Naive thymus-derived CD4-positive, alpha-beta T cell (primary cell): ENCODE results near the gene JAKMIP1. TPM values are rescaled to one million over a fixed set of nuclear protein-coding genes. Genes with fewer than 3 reads are reported as not detected.
A peak's percentile ranks its signal among the peaks of the same experiment; 100 is the strongest.

ENCODE experiments used
- ATAC-seq: fragments of 150-1000 bp; cut with Tn5 transposase; 2 replicates; pipeline ENCODE4 v1.10.0; 2021; ENCODE audit warnings: mild to moderate bottlenecking, moderate library complexity
- CTCF ChIA-PET: fragments of 350-600 bp; sonication (Branson Sonifier 250); formaldehyde crosslinking; loops from one replicate; lab custom pipeline; 2021; ENCODE audit warnings: antibody characterized with exemption; lab: Charles Lee
- POLR2A ChIA-PET: fragments of 350-600 bp; sonication (Branson Sonifier 250); formaldehyde crosslinking; loops from one replicate; lab custom pipeline; 2021; ENCODE audit warnings: antibody characterized with exemption, inconsistent platforms; lab: Charles Lee
- DNase-seq, 9 donors: peaks; one replicate each; pipeline versions ENCODE4 v3.0.0 to v3.0.0-alpha.2; 2020 to 2022; ENCODE audit warnings: mixed read lengths in 1 of 9
- H3K27ac ChIP-seq: one replicate; pipeline ENCODE4 v1.7.0; 2013; ENCODE audit warnings: mild to moderate bottlenecking, low read depth, low read length, moderate library complexity
- H3K27me3 ChIP-seq, 2 donors: one replicate each; pipeline ENCODE4 v1.7.0; 2013; ENCODE audit warnings: low read length in 2 of 2, mild to moderate bottlenecking in 2 of 2, moderate library complexity in 2 of 2; ENCODE audit not compliant: control insufficient read depth in 2 of 2, insufficient read depth in 2 of 2
- H3K36me3 ChIP-seq, 3 experiments: 1 replicate in 2 of 3; 2 replicates in 1 of 3; pipeline ENCODE4 v1.7.0; 2013; ENCODE audit warnings: low read length in 3 of 3, mild to moderate bottlenecking in 3 of 3, moderate library complexity in 1 of 3; ENCODE audit not compliant: insufficient read depth in 3 of 3, control insufficient read depth in 2 of 3
- H3K4me1 ChIP-seq, 2 donors: one replicate each; pipeline ENCODE4 v1.7.0; 2013; ENCODE audit warnings: low read length in 2 of 2, mild to moderate bottlenecking in 2 of 2, moderate library complexity in 1 of 2; ENCODE audit not compliant: control insufficient read depth in 2 of 2, insufficient read depth in 2 of 2
- H3K4me3 ChIP-seq: 2 replicates; pipeline ENCODE4 v1.7.0; 2013; ENCODE audit warnings: mild to moderate bottlenecking, low read length
- H3K9me3 ChIP-seq, 3 experiments: 1 replicate in 2 of 3; 2 replicates in 1 of 3; pipeline ENCODE4 v1.7.0; 2013; ENCODE audit warnings: low read length in 3 of 3; ENCODE audit not compliant: control insufficient read depth in 2 of 3
- H3K27ac Mint-ChIP-seq, 9 donors: one replicate each; pipeline ENCODE4 v1.8.0; 2020 to 2022; ENCODE audit warnings: mixed read lengths in 9 of 9, mild to moderate bottlenecking in 8 of 9, moderate library complexity in 5 of 9, inconsistent platforms in 2 of 9
- H3K27me3 Mint-ChIP-seq, 5 donors: one replicate each; pipeline ENCODE4 v1.8.0; 2021 to 2022; ENCODE audit warnings: mixed read lengths in 5 of 5, mild to moderate bottlenecking in 1 of 5
- H3K36me3 Mint-ChIP-seq, 5 donors: one replicate each; pipeline ENCODE4 v1.8.0; 2020 to 2022; ENCODE audit warnings: mixed read lengths in 5 of 5, mild to moderate bottlenecking in 3 of 5, inconsistent platforms in 1 of 5
- H3K4me1 Mint-ChIP-seq, 7 donors: one replicate each; pipeline ENCODE4 v1.8.0; 2020 to 2022; ENCODE audit warnings: mixed read lengths in 7 of 7, mild to moderate bottlenecking in 3 of 7, inconsistent platforms in 1 of 7
- H3K4me3 Mint-ChIP-seq, 10 donors: one replicate each; pipeline ENCODE4 v1.8.0; 2020 to 2022; ENCODE audit warnings: mild to moderate bottlenecking in 10 of 10, mixed read lengths in 10 of 10, moderate library complexity in 6 of 10, inconsistent platforms in 2 of 10
- H3K9me3 Mint-ChIP-seq, 11 donors: one replicate each; pipeline ENCODE4 v1.8.0; 2020 to 2022; ENCODE audit warnings: mixed read lengths in 11 of 11, mild to moderate bottlenecking in 4 of 11, inconsistent platforms in 1 of 11, moderate library complexity in 1 of 11
- intact Hi-C, 2 donors: fragments of 100-400 bp; cut with micrococcal nuclease; formaldehyde crosslinking; loops; one replicate each; pipeline ENCODE4 v1.15.1; 2023
- polyA plus RNA-seq, 2 donors: library from polyadenylated mRNA; unstranded; fragments of 300-500 nt; fragmentation: Illumina TruSeq; gene quantifications; one replicate each; pipeline ENCODE4 v1.2.3, GENCODE V29; 2021
- total RNA-seq, 6 experiments: library from RNA in 5 of 6; stranded (reverse) in 5 of 6; gene quantifications; 1 replicate in 5 of 6; 2 replicates in 1 of 6; pipeline ENCODE4 v1.2.3 and lab custom pipeline; 2021 to 2026

JAKMIP1 gene
- total and polyA plus RNA-seq, 7 experiments from 2014 or later, result 0.21 to 15.3 (median 2.4) TPM; not detected in 3

GRCh38 chr4:6114181-6114580 is 86.2 kb downstream of the JAKMIP1 start:
- DNase-seq, result no peak
- H3K27ac ChIP-seq, result no peak overlapping the region
- H3K4me3 ChIP-seq, result no peak overlapping the region
- ChIA-PET CTCF (no interaction called here), POLR2A (no interaction called here)
- H3K27me3 ChIP-seq, result no peaks in the 10 kb centered on the region
- Mint-ChIP-seq H3K4me3 (peak overlapping the region in 1 of 10 donors; percentile 26), H3K4me1 (peaks cover 0 to 19% (median 0%) of the 10 kb centered on the region in 7 donors), H3K27me3 (peaks cover 0 to 18% (median 5%) of the 10 kb centered on the region in 5 donors), H3K27ac (peak overlapping the region in 1 of 9 donors; percentile 56), H3K36me3 (peaks cover 0 to 10% (median 0%) of the 10 kb centered on the region in 5 donors), H3K9me3 (no peaks in the 10 kb centered on the region)
- no peaks in the 10 kb centered on the region for H3K9me3 ChIP-seq
- intact Hi-C loops, result no loop called here
- H3K4me1 ChIP-seq, result no peaks in the 10 kb centered on the region
- ATAC-seq, result no peak
- no peaks in the 10 kb centered on the region for H3K36me3 ChIP-seq

- ChIA-PET CTCF (no interaction called here), POLR2A (no interaction called here)
- Histone ChIP-seq H3K27ac (no peak overlapping the region), H3K36me3 (no peaks in the 10 kb centered on the region), H3K4me3 (no peak overlapping the region), H3K9me3 (no peaks in the 10 kb centered on the region), H3K4me1 (no peaks in the 10 kb centered on the region), H3K27me3 (no peaks in the 10 kb centered on the region)
- peaks cover 0 to 19% (median 0%) of the 10 kb centered on the region in 7 donors for H3K4me1 Mint-ChIP-seq
- peak overlapping the region in 1 of 9 donors; percentile 56 for H3K27ac Mint-ChIP-seq
- ATAC-seq (no peak), DNase-seq (no peak)
- intact Hi-C loops, result no loop called here
- peaks cover 0 to 18% (median 8%) of the 10 kb centered on the region in 5 donors for H3K27me3 Mint-ChIP-seq
- no peaks in the 10 kb centered on the region for H3K9me3 Mint-ChIP-seq
- H3K4me3 Mint-ChIP-seq, result peak overlapping the region in 1 of 10 donors; percentile 26
- H3K36me3 Mint-ChIP-seq, result peaks cover 0 to 10% (median 0%) of the 10 kb centered on the region in 5 donors
Measured at GRCh38 chr4:6113641-6114040, 86.7 kb downstream of the JAKMIP1 start.

GRCh38 chr4:6112606-6113290 is 87.6 kb downstream of the JAKMIP1 start:
- Histone ChIP-seq H3K4me1 (no peaks in the 10 kb centered on the region), H3K4me3 (no peak overlapping the region), H3K27me3 (no peaks in the 10 kb centered on the region), H3K36me3 (no peaks in the 10 kb centered on the region), H3K27ac (no peak overlapping the region), H3K9me3 (no peaks in the 10 kb centered on the region)
- ATAC-seq (no peak), DNase-seq (no peak)
- Mint-ChIP-seq H3K4me3 (no peak overlapping the region), H3K9me3 (no peaks in the 10 kb centered on the region), H3K27me3 (peaks cover 0 to 18% (median 8%) of the 10 kb centered on the region in 5 donors), H3K36me3 (peaks cover 0 to 12% (median 0%) of the 10 kb centered on the region in 5 donors), H3K4me1 (peaks cover 0 to 19% (median 0%) of the 10 kb centered on the region in 7 donors), H3K27ac (no peak overlapping the region)
- ChIA-PET POLR2A (no interaction called here), CTCF (interaction anchor here (0.6 kb wide), 1 partner anchor 26 kb away, joined by 3 read pairs; no protein-coding TSS in a partner anchor)
- intact Hi-C loops, result no loop called here

- Histone ChIP-seq H3K4me3 (no peak overlapping the region), H3K36me3 (no peaks in the 10 kb centered on the region), H3K4me1 (no peaks in the 10 kb centered on the region), H3K9me3 (no peaks in the 10 kb centered on the region), H3K27me3 (no peaks in the 10 kb centered on the region), H3K27ac (no peak overlapping the region)
- no peak overlapping the region for H3K4me3 Mint-ChIP-seq
- peaks cover 1 to 28% (median 4%) of the 10 kb centered on the region in 5 donors for H3K27me3 Mint-ChIP-seq
- intact Hi-C loops, result no loop called here
- POLR2A ChIA-PET, result no interaction called here
- H3K27ac Mint-ChIP-seq, result no peak overlapping the region
- H3K4me1 Mint-ChIP-seq, result peaks cover 0 to 15% (median 0%) of the 10 kb centered on the region in 7 donors
- H3K36me3 Mint-ChIP-seq, result peaks cover 0 to 15% (median 0%) of the 10 kb centered on the region in 5 donors
- no peaks in the 10 kb centered on the region for H3K9me3 Mint-ChIP-seq
- CTCF ChIA-PET, result no interaction called here
- ATAC-seq (no peak), DNase-seq (no peak)
Measured at GRCh38 chr4:6111354-6111960, 88.9 kb downstream of the JAKMIP1 start.

GRCh38 chr4:6110681-6111353 is 89.5 kb downstream of the JAKMIP1 start:
- POLR2A ChIA-PET, result no interaction called here
- no peaks in the 10 kb centered on the region for H3K36me3 ChIP-seq
- DNase-seq, result no peak

GRCh38 chr4:6109842-6110560 is 90.3 kb downstream of the JAKMIP1 start:
- no peak overlapping the region for H3K4me3 ChIP-seq
- POLR2A ChIA-PET, result no interaction called here
- no peak overlapping the region for H3K27ac Mint-ChIP-seq
- peaks cover 2 to 32% (median 8%) of the 10 kb centered on the region in 5 donors for H3K27me3 Mint-ChIP-seq
- intact Hi-C loops, result no loop called here
- no peak overlapping the region for H3K27ac ChIP-seq
- no peaks in the 10 kb centered on the region for H3K4me1 ChIP-seq
- no peaks in the 10 kb centered on the region for H3K36me3 ChIP-seq
- DNase-seq (no peak), ATAC-seq (no peak)
- no peak overlapping the region for H3K4me3 Mint-ChIP-seq
- no peaks in the 10 kb centered on the region for H3K9me3 ChIP-seq
- H3K9me3 Mint-ChIP-seq, result peaks cover 0 to 2% (median 0%) of the 10 kb centered on the region in 11 donors
- peaks cover 0 to 12% (median 0%) of the 10 kb centered on the region in 7 donors for H3K4me1 Mint-ChIP-seq
- peaks cover 0 to 17% (median 0%) of the 10 kb centered on the region in 5 donors for H3K36me3 Mint-ChIP-seq
- no peaks in the 10 kb centered on the region for H3K27me3 ChIP-seq
- CTCF ChIA-PET, result no interaction called here

More at GRCh38 chr4:6110681-6111353, 89.5 kb downstream of the JAKMIP1 start:
- no peak overlapping the region for H3K4me3 ChIP-seq
- H3K4me3 Mint-ChIP-seq, result no peak overlapping the region
- H3K27ac ChIP-seq, result no peak overlapping the region
- no peak overlapping the region for H3K27ac Mint-ChIP-seq
- H3K4me1 Mint-ChIP-seq, result peaks cover 0 to 15% (median 0%) of the 10 kb centered on the region in 7 donors
- intact Hi-C loops, result no loop called here
- peaks cover 0 to 2% (median 0%) of the 10 kb centered on the region in 11 donors for H3K9me3 Mint-ChIP-seq
- no peaks in the 10 kb centered on the region for H3K27me3 ChIP-seq
- CTCF ChIA-PET, result no interaction called here
- peaks cover 0 to 16% (median 0%) of the 10 kb centered on the region in 5 donors for H3K36me3 Mint-ChIP-seq
- H3K4me1 ChIP-seq, result no peaks in the 10 kb centered on the region
- H3K9me3 ChIP-seq, result no peaks in the 10 kb centered on the region
- H3K27me3 Mint-ChIP-seq, result peaks cover 2 to 32% (median 5%) of the 10 kb centered on the region in 5 donors
- ATAC-seq, result no peak
